Kasumi-1 (cell line): ENCODE data around the gene HCRTR1.

Experiments
- DNase-seq, 2 experiments: peaks; one replicate each; lab custom pipeline; 2025; lab: John Stamatoyannopoulos, UW

HCRTR1 gene

GRCh38 chr1:31617218-31617915 lies at the start of gene HCRTR1:
HCRTR1 (plus strand) TSS chr1:31617689; CDS start chr1:31619193, 1,504 bp downstream.
- DNase-seq = no peak

DNA sequence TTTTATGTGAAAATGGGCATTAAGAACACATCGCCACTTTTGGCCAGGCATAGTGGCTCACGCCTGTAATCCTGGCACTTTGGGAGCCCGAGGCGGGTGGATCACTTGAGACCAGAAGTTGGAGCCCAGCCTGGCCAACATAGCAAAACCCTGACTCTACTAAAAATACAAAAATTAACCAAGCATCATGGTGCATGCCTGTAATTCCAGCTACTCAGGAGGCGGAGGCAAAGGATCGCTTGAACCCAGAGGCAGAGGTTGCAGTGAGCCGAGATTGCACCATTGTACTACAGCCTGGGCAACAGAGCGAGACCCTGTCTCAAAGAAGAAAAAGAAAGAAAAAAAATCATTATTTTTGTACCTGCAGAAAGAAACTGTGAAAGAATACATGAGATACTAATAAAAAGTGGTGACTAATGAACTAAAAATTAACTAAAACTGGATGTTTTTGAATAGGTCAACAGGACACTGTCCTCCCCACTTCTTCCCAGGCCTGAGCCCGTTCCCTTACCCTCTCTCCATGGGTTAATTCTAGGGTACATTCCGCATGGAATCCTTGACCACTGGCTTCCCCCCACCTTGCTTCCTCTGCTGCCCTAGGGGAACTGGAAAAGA lies 49.4 kb upstream of the HCRTR1 start:
- DNase-seq = no peak

DNA sequence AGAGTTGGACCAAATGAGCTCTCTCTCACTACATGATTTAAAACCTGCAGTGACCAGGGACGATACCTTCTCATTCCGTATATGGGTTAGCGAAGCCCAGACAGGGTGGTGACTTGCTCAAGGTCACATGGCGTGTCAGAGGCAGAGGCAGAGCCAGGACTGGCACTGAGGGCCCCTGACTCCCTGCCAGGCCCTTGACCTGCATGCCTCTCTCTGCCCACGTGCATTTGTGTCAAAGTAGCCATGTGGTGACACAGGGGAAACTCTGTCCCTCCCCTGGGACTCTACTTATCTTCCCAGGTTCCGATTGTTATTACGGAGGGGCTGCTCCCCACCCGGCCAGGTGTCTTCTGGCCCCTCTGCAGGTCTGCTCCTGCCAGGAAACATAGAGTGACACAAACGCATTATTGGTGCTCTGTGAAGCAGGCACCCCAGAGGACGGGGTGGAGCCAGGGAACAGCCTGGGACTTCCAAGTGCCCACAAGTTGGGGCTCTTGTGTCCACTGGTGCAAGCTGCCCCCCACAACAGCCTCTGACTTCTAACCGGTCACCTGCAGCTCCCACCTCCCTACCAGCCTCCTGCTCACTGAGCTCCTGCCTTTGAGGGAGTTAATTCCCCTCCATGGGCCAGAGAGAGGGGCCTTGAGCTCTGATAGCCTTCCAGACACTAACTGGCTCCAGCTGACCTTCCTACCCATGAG lies 48.4 kb upstream of the HCRTR1 start:
- DNase-seq = no peak

DNA sequence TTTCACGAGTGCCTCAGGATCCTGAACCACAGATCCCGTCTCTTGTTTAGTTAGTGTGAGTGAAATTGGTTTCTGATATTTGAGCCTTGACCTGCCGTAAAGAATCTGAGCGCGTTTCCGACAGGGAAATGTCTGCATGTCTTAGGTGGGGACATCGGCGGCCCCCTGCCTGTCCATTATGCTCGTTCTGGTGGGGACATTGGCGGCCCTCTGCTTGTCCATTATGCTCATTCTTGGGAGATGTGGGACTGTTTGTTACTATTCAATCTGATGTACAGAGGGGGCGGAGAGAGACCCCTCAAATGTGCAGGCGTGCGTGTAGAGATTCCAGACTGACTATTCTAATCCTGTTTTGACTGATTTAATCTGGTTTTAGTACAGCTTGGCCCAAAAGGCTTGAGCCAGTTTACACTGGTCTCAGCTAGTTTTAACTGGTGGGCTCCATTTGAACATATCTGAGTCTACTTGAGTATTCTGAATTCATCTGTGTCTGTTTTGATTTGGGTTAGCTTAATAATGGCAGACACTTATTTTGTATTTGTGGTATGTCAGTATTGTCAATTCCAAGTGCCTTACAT lies 47.8 kb upstream of the HCRTR1 start:
- no peak for DNase-seq

GRCh38 chr1:31570228-31570627 lies 47.3 kb upstream of the HCRTR1 start:
- DNase-seq = no peak

DNA sequence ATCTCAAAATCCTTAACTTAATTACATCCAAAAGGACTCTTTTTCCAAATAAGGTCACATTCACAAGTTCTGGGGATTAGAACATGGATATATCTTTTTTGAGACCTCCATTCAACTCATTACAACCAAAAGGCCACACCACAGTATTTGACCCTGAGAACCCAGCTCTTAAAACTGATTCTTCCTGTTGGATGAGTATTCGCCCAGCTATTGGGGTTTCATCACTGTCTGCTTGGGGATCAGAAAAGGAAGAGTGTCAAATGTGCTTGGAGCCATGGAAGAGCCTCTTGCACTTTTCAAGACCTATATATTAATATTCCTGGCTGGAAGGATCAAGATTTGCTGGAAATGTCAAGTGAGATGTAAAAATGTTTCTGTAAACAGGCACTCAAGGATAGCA lies 46.6 kb upstream of the HCRTR1 start:
- no peak for DNase-seq

DNA sequence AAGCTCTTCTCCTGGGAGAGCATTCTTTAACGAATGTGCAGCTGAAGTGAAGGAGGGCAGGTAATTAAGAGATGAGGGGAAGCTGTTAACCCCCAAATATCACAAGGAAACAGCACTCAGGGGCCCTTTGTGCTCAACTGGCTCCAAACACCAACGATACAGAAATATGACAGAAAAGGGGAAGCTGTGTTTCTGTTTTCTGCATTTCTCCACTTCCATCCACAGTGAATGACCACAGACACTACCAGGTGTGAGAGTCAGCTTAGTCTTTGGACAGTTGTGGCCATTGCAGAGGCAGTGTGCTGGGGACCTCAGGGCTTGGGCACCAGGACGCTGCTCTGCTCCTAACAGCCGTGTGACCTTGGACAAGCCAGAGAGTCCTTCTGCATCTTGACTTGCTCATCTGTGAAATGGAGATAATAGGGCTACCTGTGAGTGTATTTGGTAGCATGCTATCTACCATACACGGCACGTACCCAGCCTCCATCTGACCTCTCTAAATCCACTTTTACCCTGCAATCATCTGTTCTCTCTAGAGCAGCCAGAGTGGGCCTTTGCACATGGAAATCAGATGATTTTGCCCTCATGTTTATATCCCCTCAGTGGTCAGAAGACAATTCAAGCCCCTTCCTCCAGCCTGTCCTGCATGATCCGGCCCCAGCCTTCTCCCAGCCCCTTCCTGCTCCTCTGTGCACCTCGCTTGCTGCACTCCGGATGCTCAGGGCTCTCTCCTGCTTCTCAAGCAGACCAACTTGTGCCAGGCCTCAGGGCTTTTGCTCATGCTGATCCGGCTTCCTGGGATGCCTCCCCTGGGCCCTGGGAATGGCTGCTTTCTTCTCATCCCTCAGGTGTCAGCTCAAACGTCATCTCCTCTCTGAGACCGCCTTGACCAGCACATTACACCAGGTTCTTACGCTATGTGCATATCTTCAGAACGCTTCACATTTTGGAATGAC lies 45.9 kb upstream of the HCRTR1 start:
- peak in 1 of 2 experiments; percentile 6 for DNase-seq

- DNase-seq = no peak
These were observed 45.0 kb upstream of the HCRTR1 start for GRCh38 chr1:31572323-31573104.

DNA sequence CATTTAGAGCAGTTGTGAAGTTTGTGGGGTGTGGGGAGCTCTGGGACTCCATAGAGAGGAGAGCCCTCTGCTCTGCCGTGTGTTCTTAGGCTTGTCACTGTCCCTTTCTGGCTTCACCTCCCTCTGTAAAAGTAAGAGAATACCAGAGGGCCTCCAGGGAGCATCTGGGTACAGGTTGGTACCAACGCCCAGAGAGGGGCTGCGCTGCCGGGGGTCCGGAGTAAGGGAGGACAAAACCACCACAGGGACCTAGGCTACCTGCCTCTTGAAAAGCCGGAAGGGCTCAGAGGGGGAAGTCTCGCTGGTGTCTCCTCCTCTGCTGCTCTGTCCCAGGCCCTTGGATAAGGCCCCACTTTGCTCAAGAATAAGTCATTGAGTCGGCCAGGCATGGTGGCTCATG lies 44.2 kb upstream of the HCRTR1 start:
- no peak for DNase-seq

GRCh38 chr1:31574749-31575368 lies 42.6 kb upstream of the HCRTR1 start:
- DNase-seq = no peak

DNA sequence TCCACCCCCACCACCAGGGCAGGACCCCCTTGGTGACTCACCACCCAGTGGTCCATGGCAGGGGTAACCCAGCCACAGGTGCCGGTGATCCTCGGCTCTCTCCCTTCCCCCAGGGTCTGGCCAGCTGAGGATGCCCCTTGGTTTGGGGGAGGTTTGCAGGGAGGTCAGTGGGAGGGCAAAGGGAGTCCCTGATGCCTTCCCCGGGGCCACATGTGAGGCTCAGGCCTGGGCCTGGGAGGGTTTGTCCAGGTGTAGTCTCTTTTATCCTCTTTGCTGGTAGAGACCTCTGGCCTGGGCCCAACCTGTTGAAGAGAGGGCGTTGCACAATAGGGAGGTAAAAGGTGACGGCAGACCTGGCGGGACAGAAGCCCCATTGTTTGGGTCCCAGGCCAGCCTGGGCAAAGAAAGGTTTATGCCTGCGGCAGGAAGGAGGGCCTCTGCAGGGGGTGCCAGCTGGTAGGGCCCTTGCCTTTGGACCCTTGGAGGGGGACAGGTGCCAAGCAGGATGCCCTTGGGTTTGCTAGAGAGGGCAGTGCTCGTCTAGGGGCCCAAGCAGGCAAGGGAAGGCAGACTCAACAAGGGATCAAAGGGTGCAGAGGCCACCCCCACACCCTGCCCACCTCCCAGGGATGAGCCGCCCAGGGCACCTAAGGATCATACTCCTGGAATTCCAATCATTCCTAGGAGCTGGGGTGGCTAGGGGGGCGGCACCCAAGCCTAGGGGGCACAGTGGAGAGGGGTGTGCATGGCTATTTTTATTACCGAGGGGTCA lies 41.9 kb upstream of the HCRTR1 start:
- no peak for DNase-seq

GRCh38 chr1:31576201-31576669 lies 41.3 kb upstream of the HCRTR1 start, which contains the start of gene TINAGL1:
TINAGL1 (plus strand) TSS chr1:31576515; CDS start chr1:31577149, 634 bp downstream.
- DNase-seq = no peak

GRCh38 chr1:31576743-31577455 lies 40.6 kb upstream of the HCRTR1 start:
- no peak for DNase-seq

DNA sequence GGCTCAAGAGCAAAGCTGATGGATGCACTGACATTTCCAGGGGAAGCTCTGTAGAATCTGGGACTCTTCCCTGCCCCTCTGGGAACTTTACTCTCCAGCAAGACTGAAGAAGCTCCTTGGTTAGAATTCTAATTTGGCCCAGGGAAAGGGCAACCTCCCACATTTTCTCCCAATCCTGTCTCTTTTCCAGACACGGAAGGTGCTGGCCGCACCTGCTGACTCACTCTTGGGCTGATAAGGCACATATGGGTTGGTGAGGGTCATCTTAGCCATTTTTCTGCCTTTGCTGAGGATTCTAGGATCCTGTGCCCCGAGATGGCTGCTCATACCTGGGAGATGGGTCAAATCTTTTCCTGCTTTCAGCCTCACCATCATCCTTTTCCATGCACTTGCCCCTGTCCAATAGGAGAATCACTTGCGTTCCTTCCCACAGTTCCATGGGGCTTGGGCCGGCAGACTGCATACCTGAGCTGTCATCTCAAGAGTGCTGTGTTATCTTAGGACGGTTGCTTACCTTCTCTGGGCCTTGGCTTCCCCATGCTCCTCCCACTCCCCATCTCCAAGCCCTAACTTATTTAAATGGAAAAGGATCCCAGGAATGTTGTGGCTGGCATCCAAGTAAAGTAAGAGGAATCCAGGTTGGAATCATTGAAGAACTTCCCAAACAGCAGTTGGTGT lies 39.8 kb upstream of the HCRTR1 start:
- no peak for DNase-seq

- DNase-seq = no peak
These were observed 38.1 kb upstream of the HCRTR1 start for GRCh38 chr1:31579374-31579773.

- no peak for DNase-seq
These were observed 37.0 kb upstream of the HCRTR1 start for GRCh38 chr1:31580513-31580870.

DNA sequence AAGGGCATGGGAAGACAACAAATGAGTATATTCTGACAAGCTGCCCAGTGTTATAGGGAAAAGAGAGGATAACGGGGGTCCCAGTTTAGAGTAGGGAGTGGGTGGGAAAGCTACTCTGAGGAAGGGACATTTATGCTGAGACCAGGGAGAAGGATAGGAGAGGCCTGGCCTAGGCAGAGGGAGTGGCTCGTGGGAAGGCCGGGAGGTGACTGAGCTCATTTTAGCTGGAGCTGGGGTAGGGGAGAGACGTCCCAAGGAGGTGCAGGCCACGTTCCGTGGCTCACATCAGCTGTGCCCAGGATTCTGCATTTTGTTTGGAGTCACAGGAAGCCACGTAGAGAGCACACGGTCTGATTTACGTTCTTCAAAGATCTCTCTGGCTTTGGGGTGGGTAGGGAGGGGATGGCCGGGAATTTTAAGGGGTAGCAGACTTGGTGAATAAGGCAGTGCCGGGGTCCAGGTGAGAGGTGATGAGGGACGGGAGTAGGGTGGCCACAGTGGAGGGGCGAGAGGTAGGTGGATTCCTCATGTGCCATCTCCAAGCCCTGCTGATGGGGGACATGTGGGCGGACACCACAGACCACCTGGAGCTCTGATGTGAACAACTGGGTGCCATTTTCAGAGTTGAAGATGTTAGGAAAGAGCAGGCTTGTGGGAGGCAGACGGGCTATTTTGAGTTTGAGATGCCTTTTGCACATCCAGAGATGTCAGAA lies 36.4 kb upstream of the HCRTR1 start:
- no peak for DNase-seq
